GM12878 (cell line): ENCODE results near the gene JADE1.

Source experiments
- BCLAF1 ChIP-seq: fragments of 450-650 bp; IDR thresholded peaks from 2 replicates; pipeline ENCODE4 v1.6.1; 2017; ENCODE audit warnings: antibody characterized with exemption, mild to moderate bottlenecking, moderate library complexity
- EP300 ChIP-seq, 2 experiments: fragments of 150-350 bp in 1 of 2; IDR thresholded peaks; 2 replicates each; pipeline ENCODE4 v1.6.1; 2011 to 2012; ENCODE audit warnings: low read depth in 2 of 2, low read length in 2 of 2, borderline replicate concordance in 1 of 2, improper control_type of control experiment in 1 of 2, inconsistent platforms in 1 of 2; ENCODE audit not compliant: control insufficient read depth in 1 of 2
- MTA3 ChIP-seq: IDR thresholded peaks from 2 replicates; pipeline ENCODE4 v1.6.1; 2012; ENCODE audit warnings: low read length, inconsistent platforms, borderline replicate concordance
- NFIC ChIP-seq: IDR thresholded peaks from 2 replicates; pipeline ENCODE4 v1.6.1; 2012; ENCODE audit warnings: low read depth, mild to moderate bottlenecking, inconsistent platforms, low read length, moderate library complexity
- POLR2AphosphoS5 ChIP-seq: IDR thresholded peaks from 2 replicates; pipeline ENCODE4 v1.6.1; 2011; ENCODE audit warnings: mild to moderate bottlenecking, low read length, inconsistent platforms
- RAD21 ChIP-seq: IDR thresholded peaks from 2 replicates; pipeline ENCODE4 v1.6.1; 2011; ENCODE audit warnings: mild to moderate bottlenecking, low read depth, low read length, moderate library complexity; ENCODE audit not compliant: insufficient read depth

DNA sequence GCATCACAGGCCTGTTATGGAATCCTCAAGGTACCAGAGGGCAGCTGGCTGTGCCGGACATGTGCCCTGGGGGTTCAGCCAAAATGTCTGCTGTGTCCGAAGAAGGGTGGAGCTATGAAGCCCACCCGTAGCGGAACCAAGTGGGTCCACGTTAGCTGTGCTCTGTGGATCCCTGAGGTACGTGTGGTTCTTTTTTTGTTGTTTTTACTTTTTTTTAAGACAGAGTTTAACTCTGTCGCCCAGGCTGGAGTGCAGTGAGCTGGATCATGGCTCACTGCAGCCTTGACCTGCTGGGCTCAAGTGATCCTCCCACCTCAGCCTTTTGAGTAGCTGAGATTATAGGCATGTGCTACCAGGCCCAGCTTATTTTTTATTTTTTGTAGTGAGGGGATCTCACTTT is 46.1 kb downstream of the JADE1 start:
- TF ChIP-seq BCLAF1 (no peak), EP300 (IDR thresholded peaks at IDR 0.05; ENCODE audit: borderline replicate concordance in 1 of 2, control insufficient read depth in 1 of 2, low read depth in 2 of 2, low read length in 2 of 2) (no peak), MTA3 (no peak), NFIC (no peak), POLR2AphosphoS5 (no peak), RAD21 (no peak)
